ENCODE data around the gene SUMO3. TPM values are rescaled to one million over a fixed set of nuclear protein-coding genes. Genes with fewer than 3 reads are reported as not detected.

Gene SUMO3
- total and polyA plus RNA-seq, 2 of the 8 experiments (the other 6 are each of a cell fraction or from before 2014, with no cell fraction given) = 96.8 to 101 TPM

DNA sequence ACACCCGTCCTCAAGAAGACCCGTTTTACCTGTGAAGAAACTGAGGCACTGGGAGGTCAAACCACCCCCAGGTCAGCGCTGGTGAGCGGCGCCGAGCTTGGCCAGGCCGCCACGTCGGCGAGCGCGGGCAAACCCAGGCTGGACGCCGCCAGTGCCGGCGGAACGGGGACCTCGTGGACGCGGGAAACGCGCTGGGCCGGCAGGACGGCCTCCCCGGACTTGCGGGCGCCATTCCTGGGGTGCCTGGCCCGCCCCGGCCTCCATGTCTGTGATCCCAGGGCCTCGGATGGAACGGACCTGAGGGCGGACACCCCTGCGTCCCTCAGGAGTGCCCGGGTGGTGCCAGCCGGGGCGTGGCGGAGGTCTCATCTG is 764 bp upstream of the SUMO3 start:
- H3K4me2 ChIP-seq (ENCODE audit: insufficient read depth in 1 of 2, low read depth in 2 of 2, low read length in 2 of 2) = peak overlapping the region; percentile 52 to 74; a peak in 3 of 4 replicates
- H3K56ac ChIP-seq (replicated peaks; ENCODE audit: insufficient read length, low read depth, low read length) = no peak overlapping the region
- no peak overlapping the region for H3K14ac ChIP-seq (ENCODE audit: insufficient read length)
- peaks cover 0 to 10% (median 7%) of the 10 kb centered on the region in 4 experiments; a peak in 5 of 7 replicates for H3K27me3 ChIP-seq (replicated peaks in 1 of 4; ENCODE audit: control insufficient read depth in 3 of 4, extremely low read depth in 1 of 4, insufficient read depth in 3 of 4, low read length in 3 of 4)
- H2BK12ac ChIP-seq (ENCODE audit: low read depth, low read length) = no peak overlapping the region
- peak overlapping the region; percentile 93 for H4K8ac ChIP-seq (ENCODE audit: extremely low read depth, insufficient read depth, low read length)
- H3K79me1 ChIP-seq (ENCODE audit: low read depth, low read length) = peaks cover 10% of the 10 kb centered on the region
- H3K23ac ChIP-seq (ENCODE audit: insufficient read length) = no peak overlapping the region
- no peaks in the 10 kb centered on the region for H3K36me3 ChIP-seq (ENCODE audit: control insufficient read depth in 2 of 4, insufficient read depth in 4 of 4, low read length in 3 of 4)
- H2AFZ ChIP-seq (ENCODE audit: low read length) = no peak overlapping the region
- no peak overlapping the region for H4K91ac ChIP-seq (replicated peaks; ENCODE audit: insufficient read length, low read length)
- H2BK20ac ChIP-seq (ENCODE audit: low read length) = no peak overlapping the region
- TF ChIP-seq, protein P1, sequence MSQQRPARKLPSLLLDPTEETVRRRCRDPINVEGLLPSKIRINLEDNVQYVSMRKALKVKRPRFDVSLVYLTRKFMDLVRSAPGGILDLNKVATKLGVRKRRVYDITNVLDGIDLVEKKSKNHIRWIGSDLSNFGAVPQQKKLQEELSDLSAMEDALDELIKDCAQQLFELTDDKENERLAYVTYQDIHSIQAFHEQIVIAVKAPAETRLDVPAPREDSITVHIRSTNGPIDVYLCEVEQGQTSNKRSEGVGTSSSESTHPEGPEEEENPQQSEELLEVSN (IDR thresholded peaks at IDR 0.05) = peak; percentile 68
- TF ChIP-seq, protein P2, sequence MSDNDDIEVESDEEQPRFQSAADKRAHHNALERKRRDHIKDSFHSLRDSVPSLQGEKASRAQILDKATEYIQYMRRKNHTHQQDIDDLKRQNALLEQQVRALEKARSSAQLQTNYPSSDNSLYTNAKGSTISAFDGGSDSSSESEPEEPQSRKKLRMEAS (IDR thresholded peaks at IDR 0.05) = peak; percentile 27; the same call in 1 of the 2 replicates
- TF ChIP-seq SUZ12 (IDR thresholded peaks at IDR 0.05; ENCODE audit: low read length) (no peak), EZH2 (IDR thresholded peaks at IDR 0.05; ENCODE audit: low read depth, low read length, severe bottlenecking) (no peak)
- no peak overlapping the region for H2BK5ac ChIP-seq (ENCODE audit: low read depth, low read length)
- H4K5ac ChIP-seq (ENCODE audit: insufficient read length, low read depth, low read length) = no peak overlapping the region
- peaks cover 10 to 33% of the 10 kb centered on the region in 2 experiments for H3K79me2 ChIP-seq (ENCODE audit: control insufficient read depth in 1 of 2, insufficient read depth in 2 of 2, low read length in 2 of 2)
- peaks cover 9% of the 10 kb centered on the region; the same call in 1 of the 2 replicates for H3K23me2 ChIP-seq (ENCODE audit: low read depth, low read length)
- DNase-seq (ENCODE audit: low read depth in 1 of 2, low spot score in 2 of 2) = no peak
- no peak for FAIRE-seq
- WGBS, 2 experiments (ENCODE audit: extremely low coverage in 1 of 2, insufficient coverage in 1 of 2, insufficient read length in 1 of 2, insufficient replicate concordance in 2 of 2, low coverage in 1 of 2, low lambda C conversion rate in 2 of 2, missing lambda C conversion rate in 1 of 2) = 65% methylated on average over 27 of the region's 37 CpGs; no CpG with 5 or more reads in 1 of the 2 experiments
- H2BK15ac ChIP-seq (ENCODE audit: low read length) = no peak overlapping the region
- ChIA-PET CTCF (ENCODE audit: partially characterized antibody) (no interaction called here), POLR2A (ENCODE audit: partially characterized antibody) (interaction anchor here (1.0 kb wide), 1 partner anchor 55 kb away, joined by 5 read pairs; the partner anchor contains the start of gene PTTG1IP)
- no peak overlapping the region for H2BK120ac ChIP-seq (replicated peaks; ENCODE audit: low read depth, low read length)
- H3K4me1 ChIP-seq (replicated peaks in 1 of 4; ENCODE audit: control insufficient read depth in 3 of 4, insufficient read depth in 4 of 4, low read length in 3 of 4) = peaks cover 0 to 18% (median 5%) of the 10 kb centered on the region in 4 experiments; a peak in 4 of 7 replicates
- no peak overlapping the region for H2AK5ac ChIP-seq (ENCODE audit: low read depth, low read length)
- H3K4ac ChIP-seq (replicated peaks; ENCODE audit: insufficient read length, low read depth, low read length) = peak overlapping the region; percentile 53
- peak overlapping the region; percentile 50 to 81 (median 56); a peak in 7 of 8 replicates for H3K4me3 ChIP-seq (ENCODE audit: extremely low read depth in 1 of 4, insufficient read depth in 2 of 4, low read depth in 3 of 4, low read length in 4 of 4)
- peaks cover 36 to 39% of the 10 kb centered on the region in 2 experiments for H3K9me3 ChIP-seq (ENCODE audit: insufficient read depth in 2 of 2, low read depth in 1 of 2, low read length in 1 of 2)
- H3K9ac ChIP-seq (replicated peaks in 1 of 4; ENCODE audit: extremely low read depth in 1 of 4, low read depth in 3 of 4, low read length in 3 of 4) = peak overlapping the region in 1 of 4 experiments; percentile 76; a peak in 2 of 7 replicates
- H3K18ac ChIP-seq (ENCODE audit: extremely low read depth, low read length) = no peak overlapping the region
- H3K27ac ChIP-seq (ENCODE audit: low read depth, low read length) = no peak overlapping the region
- H4K20me1 ChIP-seq (replicated peaks in 1 of 2; ENCODE audit: control insufficient read depth in 1 of 2, insufficient read depth in 2 of 2, low read length in 2 of 2) = peaks cover 10 to 16% of the 10 kb centered on the region in 2 experiments
